ENCODE measurements around the gene ABCG4.
"Not testable (repeated sequence)": the region's sequence is repeated elsewhere in the genome, so short reads cannot be mapped to it uniquely, and the experiment has no call there.

The ABCG4 gene

DNA sequence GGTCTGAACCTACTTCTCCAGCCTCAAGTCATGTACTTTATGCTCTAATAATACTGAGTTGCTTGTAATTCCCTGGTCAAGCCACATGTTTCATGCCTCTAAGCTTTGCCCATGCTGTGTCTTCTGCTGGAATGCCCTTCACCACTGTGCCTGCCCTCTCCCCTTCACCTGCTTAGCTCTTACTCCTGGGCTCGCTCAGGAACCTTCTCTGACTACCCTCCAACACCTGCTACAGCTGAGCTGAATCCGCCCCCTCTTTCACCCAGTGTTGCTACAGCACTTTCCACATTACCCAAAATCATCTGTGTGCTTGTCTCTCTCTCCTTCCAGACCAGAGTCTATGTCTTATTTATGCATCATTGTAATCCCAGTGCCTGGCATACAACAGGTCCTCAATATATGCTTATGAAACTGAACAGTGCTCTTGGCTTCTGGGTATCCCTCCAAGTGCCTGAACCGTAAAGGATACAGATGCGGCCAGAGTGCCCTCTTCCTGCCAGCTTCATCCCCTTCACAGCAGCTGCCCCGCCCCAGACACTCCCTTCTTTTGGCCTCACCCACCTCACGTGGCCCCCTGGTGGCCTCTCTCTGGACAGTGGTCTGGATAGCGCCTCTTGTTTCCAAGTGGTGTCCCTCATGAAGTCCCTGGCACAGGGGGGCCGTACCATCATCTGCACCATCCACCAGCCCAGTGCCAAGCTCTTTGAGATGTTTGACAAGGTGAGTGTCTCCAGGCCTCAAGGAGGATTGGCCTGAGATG lies 7.1 kb downstream of the ABCG4 start:
- no peak for DNase-seq

DNA sequence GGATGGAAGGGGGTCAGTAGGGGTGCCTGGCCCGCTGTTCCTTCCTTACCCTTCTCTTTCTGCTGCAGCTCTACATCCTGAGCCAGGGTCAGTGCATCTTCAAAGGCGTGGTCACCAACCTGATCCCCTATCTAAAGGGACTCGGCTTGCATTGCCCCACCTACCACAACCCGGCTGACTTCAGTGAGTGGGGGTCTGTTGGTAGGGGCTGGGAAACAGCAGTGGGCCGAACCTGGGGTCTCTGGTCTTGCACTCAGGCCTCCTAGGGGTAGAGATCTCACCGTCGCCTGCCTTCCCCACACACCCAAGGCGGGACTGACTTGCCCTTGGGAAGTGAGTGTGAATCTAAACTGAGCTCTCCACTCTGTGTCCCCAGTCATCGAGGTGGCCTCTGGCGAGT lies 7.6 kb downstream of the ABCG4 start:
- no peak for DNase-seq

DNA sequence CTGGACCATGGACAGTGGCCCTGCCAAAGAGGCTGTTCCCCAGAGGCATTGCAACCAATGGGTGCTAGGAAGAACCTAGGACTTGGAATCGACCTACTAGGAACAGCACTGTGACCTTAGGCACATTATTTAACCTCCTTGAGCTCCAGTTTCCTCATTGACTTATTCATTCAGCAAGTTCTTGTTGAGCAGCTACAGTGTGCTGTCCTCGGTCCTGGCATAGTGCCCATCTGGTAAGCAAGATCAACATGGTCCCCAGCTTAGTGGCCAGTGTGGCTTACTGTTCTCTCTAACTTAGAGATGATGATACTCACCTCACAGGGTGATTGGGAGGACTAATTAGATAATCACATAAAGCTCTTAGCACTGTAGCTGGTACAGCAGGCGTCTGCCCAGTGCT lies 8.2 kb downstream of the ABCG4 start:
- DNase-seq: no peak

DNA sequence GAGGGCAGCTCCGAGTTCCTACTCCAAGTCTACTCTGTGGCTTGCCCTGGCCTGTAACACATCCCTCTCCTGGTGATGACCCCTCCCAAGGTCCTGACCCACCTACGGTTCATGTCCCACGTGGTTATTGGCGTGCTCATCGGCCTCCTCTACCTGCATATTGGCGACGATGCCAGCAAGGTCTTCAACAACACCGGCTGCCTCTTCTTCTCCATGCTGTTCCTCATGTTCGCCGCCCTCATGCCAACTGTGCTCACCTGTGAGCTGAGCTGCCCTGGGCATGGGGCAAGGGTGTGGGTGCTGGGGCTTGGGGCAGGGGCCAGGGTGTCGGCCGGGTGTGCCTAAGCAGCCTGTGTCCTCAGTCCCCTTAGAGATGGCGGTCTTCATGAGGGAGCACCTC lies 9.6 kb downstream of the ABCG4 start:
- no peak for DNase-seq

DNA sequence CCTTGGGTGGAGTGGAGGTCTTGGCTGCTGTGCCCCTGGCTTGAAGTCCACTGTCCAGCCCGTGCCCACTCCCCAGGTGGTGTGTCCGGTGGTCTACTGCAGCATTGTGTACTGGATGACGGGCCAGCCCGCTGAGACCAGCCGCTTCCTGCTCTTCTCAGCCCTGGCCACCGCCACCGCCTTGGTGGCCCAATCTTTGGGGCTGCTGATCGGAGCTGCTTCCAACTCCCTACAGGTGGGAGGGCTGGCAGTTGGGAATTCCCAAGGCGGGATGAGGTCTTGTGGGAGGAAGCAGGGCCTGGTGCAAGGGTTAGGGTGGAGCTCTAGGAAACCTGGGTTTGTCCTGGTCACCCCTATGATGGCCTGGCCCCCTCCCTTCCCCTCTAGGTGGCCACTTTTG lies 11.3 kb downstream of the ABCG4 start:
- DNase-seq: no peak

DNA sequence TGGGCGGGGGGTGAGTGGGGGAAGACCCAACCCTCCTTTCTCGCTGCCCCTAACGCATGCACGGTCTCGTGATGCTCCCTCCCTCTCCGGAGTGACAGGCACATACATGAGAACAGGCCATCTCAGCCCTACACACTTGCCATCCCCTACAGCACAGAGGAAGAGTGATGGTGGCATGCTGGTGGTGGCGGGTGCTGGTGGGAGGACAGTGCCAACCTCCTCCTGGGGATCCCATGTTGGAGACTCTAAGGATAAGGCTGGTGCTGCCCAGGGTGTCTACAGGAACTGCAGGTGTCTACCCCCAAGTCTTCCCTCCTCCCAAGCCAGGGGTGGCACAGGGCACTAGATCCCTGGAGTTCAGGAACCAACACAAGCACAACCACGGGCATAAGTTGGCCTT lies 13.0 kb downstream of the ABCG4 start:
- DNase-seq: no peak

DNA sequence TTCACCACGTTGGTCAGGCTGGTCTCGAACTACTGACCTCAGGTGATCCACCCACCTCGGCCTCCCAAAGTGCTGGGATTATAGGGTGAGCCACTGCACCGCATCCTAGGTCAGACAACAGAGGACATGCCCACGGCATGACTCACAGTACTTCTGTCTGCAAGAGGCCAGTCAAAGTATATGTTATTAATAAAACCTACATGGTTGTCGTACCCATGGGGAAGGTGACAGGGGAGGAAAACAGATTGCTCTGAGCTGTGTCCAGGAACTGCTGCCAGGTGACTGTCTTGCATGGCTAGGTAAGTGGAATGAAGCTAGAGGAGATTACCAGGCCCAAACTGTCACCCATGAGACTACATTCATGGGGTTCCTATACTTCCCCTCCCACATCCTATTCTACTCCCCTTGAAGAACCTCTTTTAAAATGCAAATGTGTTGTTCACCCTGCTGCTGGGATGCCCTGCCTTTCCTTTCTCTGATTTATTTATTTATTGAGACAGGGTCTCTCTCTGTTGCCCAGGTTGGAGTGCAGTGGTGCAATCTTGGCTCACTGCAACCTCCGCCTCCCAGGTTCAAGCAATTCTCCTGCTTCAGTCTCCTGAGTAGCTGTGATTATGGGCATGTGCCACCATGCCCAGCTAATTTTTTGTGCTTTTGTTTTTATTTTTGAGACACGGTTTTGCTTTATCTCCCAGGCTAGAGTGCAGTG lies 17.7 kb downstream of the ABCG4 start:
- no peak for DNase-seq

DNA sequence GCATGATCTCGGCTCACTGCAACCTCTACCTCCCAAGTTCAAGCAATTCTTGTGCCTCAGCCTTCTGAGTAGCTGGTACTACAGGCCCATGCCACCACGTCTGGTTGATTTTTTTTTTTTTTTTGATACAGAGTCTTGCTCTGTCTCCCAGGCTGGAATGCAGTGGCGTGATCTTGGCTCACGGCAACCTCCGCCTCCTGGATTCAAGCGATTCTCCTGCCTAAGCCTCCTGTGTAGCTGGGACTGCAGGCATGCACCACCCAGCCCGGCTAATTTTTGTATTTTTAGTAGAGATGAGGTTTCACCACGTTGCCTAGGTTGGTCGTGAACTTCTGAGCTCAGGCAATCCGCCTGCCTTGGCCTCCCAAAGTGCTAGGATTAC lies 18.2 kb downstream of the ABCG4 start:
- DNase-seq: not testable (repeated sequence)

DNA sequence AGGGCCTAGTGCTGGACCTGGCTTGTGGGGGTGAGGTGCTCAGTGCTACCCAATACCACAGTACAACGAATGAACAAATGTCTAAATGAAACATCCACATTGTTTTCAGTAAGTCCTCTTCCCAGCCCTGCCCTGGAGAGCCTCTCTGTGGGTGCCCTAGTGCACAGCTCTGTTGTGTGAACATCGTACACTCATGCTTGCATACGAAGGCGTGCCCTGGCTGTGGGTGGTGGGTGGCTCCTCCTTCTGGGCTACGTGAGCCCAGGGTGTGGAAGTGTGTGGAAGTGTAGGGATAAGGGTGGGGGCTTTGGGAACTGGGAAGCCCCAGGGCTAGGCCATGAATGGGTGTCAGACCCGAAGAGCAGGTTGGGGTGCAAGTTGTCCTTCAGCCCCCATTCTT lies 19.1 kb downstream of the ABCG4 start:
- no peak for DNase-seq

DNA sequence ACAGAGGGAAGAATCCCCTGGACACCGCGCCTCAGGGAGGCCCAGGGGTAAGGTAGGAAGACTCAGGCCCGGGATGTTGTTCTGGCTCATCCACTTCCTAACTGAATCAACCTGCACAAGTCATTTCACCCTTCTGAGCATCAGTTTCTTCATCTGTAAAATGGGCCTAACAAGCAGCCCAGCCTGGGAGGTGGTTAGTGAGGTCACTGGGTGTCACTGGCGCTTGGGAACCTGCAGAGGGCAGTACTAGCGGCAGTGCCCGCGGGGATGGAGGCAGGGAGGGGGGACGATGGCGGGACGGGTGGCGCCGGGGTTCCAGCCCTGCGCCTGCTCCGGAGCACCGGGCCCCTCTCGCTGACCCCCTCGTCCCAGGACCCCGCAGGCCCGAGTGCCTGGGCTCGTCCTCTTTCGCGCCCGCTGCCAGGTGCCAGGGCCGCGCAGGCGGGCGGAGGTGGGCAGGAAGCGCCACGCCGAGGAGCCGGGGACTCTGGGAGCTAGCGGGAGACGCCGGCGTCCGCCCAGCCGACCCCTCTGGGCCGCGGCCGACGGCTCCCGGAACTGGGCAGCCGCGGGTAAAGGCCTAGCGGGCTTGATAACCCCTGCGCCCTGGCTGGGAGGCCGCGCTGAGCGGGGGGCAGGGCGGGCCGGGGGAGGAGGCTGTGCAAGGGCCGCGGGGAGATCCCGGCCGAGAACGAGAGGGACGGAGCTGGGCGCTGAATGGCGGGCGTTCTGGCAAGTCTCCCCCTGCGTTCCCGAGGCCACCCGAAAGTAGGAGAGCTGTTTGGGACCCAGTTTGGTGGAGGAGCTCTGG lies 19.8 kb downstream of the ABCG4 start, which contains the start of gene NLRX1:
Gene NLRX1 (plus strand): TSS at position 255 of the 811 bp plus-strand sequence. CDS start 2,679 bp downstream, outside the sequence.
- peak; percentile 80 to 82 for DNase-seq

DNA sequence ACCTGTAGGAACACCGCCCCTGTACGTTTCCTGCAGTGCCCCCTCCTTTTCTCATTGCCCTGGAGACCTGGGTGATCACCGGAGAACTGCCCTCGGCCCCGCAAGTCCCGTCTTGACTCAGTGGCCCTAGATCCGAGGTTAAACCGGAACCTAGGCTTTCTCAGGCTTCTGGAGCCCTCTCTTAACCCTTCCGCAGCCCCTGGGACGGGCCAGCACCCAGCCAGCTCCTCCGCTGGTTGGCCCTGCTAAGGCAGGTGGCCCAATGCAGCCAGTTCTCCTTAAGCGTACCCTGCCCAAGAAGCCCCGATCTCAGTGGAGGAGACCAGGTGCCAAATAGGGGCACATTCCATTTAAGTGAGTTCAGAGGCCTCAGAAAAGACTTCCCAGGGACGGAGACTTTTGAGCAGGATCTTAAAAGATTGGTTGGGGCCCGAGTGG lies 20.4 kb downstream of the ABCG4 start:
- peak in 1 of 2 donors; percentile 9 for DNase-seq

DNA sequence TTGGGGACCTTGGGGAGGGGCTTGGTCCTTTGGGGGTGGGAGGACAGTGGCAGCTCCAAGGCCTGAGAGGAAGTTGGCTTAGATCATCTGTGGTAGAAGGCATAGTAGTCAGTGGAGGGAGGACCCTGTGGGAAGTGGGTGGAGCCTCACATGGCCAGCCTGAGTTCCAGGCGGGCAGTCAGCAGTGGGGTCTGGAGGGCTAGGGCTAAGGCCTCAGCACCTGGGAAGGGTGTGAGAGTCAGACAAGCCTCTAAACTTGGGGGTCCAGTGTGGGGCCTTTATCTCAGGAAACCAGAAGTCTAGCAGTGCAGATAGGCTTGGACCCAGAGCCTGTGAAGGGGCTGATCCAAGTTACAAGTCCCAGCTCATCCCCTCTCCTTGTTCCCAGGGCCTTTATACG lies 23.7 kb downstream of the ABCG4 start:
- no peak for DNase-seq

DNA sequence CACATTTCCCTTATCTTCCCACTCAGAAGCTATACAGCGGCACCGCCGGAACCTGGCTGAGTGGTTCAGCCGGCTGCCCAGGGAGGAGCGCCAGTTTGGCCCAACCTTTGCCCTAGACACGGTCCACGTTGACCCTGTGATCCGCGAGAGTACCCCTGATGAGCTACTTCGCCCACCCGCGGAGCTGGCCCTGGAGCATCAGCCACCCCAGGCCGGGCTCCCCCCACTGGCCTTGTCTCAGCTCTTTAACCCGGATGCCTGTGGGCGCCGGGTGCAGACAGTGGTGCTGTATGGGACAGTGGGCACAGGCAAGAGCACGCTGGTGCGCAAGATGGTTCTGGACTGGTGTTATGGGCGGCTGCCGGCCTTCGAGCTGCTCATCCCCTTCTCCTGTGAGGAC lies 24.6 kb downstream of the ABCG4 start:
- DNase-seq: no peak

DNA sequence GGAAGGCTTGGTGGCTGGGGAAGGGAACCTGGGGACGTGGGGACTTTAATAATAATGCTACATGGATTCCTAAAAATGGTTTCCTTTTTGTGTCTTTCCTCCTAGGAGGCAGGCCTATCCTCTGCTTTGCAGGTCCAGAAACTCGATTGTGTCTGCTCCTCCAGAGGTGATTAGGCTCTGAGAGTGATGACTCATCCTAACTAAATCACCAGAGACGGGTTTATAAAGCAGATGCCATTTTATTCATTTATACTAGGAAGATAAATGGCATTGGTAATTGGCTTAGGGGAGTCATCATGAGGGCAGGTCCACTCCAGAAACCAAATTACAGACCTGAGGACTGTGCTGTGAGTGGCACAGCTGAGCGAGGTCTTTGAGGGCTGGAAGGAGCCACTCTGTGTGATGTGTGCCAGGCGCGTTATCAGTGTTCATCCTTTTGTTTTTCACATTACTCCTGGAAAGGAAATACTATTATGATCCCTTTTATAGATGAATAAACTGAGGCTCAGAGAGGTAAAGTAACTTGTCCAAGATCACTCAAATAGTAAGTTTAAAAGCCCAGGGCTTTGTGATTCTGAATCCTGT lies 26.7 kb downstream of the ABCG4 start:
- no peak for DNase-seq

DNA sequence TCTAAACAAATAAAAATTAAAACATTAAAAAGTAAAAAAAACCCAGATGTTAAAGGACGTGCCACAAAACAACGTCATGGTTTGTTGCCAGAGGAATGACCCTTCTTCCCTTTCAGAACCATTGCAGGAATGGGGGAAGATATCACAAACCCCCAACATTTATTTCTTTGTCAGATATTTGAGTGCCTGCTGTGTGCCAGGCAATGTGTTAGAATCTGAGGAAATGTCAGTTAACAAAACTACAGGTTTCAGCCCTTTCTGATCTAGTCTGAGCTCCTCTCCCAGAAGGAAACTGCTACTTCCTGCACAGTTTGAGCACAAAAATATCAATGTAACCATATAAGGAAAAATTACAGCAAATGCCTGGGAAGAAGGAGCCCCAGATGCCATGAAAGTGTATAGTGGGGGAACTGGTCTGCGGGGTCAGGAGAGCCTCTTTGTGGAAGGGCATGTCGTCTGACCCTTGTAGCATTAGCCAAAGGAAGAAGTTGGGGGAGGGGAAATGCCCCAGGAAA lies 29.4 kb downstream of the ABCG4 start:
- no peak for DNase-seq

DNA sequence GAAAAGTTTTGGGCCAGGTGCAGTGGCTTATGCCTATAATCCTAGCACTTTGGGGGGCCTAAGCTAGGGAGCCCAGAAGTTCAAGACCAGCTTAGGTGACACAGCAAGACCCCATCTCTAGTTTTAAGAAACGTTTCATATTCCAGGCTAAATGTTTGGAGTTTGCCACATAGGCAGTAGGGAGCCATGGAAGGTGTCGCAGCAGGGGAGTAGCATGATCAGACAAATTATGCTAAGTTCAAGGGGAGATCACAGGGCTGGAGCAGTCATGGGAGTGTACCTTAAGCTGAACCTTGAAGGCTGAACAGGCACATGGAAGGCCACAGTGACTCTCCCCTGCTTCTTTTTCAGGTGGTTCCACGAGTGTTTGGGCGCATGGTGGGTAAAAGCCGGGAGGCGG lies 30.5 kb downstream of the ABCG4 start:
- DNase-seq: no peak

DNA sequence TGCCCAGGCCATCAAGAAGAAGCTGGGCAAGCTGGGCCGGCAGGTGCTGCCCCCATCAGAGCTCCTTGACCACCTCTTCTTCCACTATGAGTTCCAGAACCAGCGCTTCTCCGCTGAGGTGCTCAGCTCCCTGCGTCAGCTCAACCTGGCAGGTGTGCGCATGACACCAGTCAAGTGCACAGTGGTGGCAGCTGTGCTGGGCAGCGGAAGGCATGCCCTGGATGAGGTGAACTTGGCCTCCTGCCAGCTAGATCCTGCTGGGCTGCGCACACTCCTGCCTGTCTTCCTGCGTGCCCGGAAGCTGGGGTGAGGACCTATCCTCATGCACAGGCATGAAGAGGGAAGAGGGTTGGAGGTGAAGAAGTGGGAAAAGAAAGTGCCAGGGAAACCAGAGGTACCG lies 31.1 kb downstream of the ABCG4 start:
- DNase-seq: no peak

DNA sequence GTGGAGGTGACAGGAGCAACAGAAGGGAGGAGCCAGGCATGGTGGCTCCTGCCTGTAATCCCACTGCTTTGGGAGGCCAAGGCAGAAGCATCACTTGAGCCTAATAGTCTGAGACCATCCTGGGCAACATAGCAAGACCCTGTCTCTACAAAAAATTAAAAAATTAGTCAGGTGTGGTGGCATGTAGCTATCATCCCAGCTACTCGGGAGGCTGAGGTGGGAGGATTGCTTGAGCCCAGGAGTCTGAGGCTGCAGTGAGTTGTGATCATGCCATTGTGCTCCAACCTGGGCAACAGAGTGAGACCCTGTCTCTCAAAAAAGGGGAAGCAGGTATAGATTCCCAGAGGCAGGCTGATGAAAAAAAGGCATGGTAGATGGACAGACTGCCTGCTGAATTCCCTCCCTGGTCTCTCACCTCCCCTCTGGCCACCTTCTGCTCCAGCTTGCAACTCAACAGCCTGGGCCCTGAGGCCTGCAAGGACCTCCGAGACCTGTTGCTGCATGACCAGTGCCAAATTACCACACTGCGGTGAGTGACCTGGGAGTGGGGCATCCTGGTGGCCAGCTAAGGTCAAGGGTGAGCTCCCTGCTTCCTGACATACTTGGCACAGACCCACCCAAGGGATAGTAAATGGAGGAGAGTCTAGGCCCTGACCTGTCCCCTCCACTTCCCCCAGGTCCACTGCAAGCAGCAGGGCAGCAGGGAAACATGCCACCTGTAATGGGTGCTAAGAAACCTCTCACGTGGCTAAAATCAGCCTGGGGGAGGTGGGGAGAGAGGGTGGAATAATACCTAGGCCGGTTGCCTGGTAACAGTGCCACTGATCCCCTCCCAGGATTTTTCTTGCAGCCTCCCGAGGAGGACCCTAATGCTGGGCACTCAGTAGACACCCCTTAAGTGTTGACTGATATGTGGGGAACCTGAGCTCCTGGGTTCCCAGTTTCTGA lies 32.2 kb downstream of the ABCG4 start:
- no peak for DNase-seq

DNA sequence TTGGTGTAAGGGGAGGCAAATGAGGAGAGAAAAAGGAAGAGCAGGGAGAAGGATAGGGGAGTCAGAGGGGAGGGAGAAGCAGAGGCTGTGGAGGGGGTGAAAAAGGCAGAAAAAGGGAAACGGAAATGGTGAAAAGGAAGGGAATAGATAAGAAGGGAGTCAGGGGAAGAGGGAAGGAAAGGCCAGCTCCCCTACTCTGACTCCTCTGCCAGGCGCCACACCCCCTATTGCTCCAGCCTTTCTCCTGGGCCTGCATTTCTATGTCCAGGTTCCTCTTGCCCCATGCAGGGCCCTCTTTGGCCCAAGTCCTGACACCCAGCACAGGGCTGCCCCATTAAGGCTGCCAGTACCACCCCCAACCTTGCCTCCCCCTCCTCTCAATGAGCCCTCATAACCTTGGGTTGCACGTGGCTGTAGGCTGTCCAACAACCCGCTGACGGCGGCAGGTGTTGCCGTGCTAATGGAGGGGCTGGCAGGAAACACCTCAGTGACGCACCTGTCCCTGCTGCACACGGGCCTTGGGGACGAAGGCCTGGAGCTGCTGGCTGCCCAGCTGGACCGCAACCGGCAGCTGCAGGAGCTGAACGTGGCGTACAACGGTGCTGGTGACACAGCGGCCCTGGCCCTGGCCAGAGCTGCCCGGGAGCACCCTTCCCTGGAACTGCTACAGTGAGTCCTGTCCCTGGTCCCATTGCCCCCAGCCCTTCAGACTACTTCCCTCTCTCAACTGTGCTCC lies 33.0 kb downstream of the ABCG4 start:
- no peak for DNase-seq

DNA sequence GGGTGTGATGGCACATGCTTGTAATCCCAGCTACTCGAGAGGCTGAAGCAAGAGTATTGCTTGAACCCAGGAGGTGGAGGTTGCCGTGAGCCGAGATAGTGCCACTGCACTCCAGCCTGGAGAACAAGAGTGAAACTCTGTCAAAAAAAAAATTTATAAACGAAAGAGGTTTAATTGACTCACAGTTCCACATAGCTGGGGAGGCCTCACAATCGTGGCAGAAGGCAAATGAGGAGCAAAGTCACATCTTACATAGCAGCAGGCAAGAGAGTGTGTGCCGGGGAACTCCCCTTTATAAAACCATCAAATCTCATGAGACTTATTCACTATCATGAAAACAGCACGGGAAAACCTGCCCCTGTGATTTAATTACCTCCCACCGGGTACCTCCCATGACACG lies 35.5 kb downstream of the ABCG4 start:
- not testable (repeated sequence) for DNase-seq

All from activated CD4-positive, alpha-beta T cell treated with anti-CD3 and anti-CD28 coated beads for 4 hours (primary cell).